A673 (cell line): Measurements from ENCODE around the gene WFDC13. TPM values are rescaled to one million over a fixed set of nuclear protein-coding genes. Genes with fewer than 3 reads are reported as not detected.

Source experiments
- BruUV-seq: library from RNA; stranded (reverse); fragments of 400-500 nt; replicated peaks from 2 replicates; lab custom pipeline; 2021; lab: Mats Ljungman, UMichigan
- CTCF ChIA-PET: fragments of 300-600 bp; sonication (Branson Sonifier 250); formaldehyde crosslinking; loops from one replicate; lab custom pipeline; 2022; ENCODE audit warnings: antibody characterized with exemption; lab: Charles Lee
- POLR2A ChIA-PET: fragments of 300-600 bp; sonication (Branson Sonifier 250); formaldehyde crosslinking; loops from one replicate; lab custom pipeline; 2022; ENCODE audit warnings: antibody characterized with exemption; ENCODE audit not compliant: low non-redundant PET; lab: Charles Lee
- DNase-seq: peaks from one replicate; pipeline ENCODE4 v3.0.0-alpha.2; 2015; ENCODE audit warnings: low spot score
- H3K27ac ChIP-seq: fragments of 200-600 bp; sonication (generic); 2 replicates; pipeline ENCODE4 v1.5.1; 2016; ENCODE audit warnings: mixed run types, low read depth, mild to moderate bottlenecking, mixed read lengths, antibody characterized with exemption, low read length; ENCODE audit not compliant: poor library complexity, severe bottlenecking
- H3K27me3 ChIP-seq: fragments of 200-600 bp; sonication (generic); replicated peaks from 2 replicates; pipeline ENCODE4 v1.6.1; 2017; ENCODE audit warnings: mixed run types, low read depth, mild to moderate bottlenecking, mixed read lengths, antibody characterized with exemption, low read length; ENCODE audit not compliant: insufficient read depth, poor library complexity
- H3K36me3 ChIP-seq: fragments of 200-600 bp; sonication (generic); 2 replicates; pipeline ENCODE4 v1.6.1; 2016; ENCODE audit warnings: mixed run types, mild to moderate bottlenecking, mixed read lengths, antibody characterized with exemption, low read length; ENCODE audit not compliant: insufficient read depth, poor library complexity, severe bottlenecking
- H3K4me1 ChIP-seq: fragments of 200-600 bp; sonication (generic); 2 replicates; pipeline ENCODE4 v1.6.1; 2017; ENCODE audit warnings: mixed run types, mild to moderate bottlenecking, mixed read lengths, antibody characterized with exemption, low read length; ENCODE audit not compliant: insufficient read depth, poor library complexity, severe bottlenecking
- H3K4me3 ChIP-seq: fragments of 200-600 bp; sonication (generic); 2 replicates; pipeline ENCODE4 v1.5.1; 2016; ENCODE audit warnings: low read depth, mixed run types, mild to moderate bottlenecking, mixed read lengths, low read length; ENCODE audit not compliant: poor library complexity, severe bottlenecking
- H3K9me3 ChIP-seq: fragments of 200-600 bp; sonication (generic); 2 replicates; pipeline ENCODE4 v1.6.1; 2016; ENCODE audit warnings: mixed run types, low read depth, mild to moderate bottlenecking, mixed read lengths, antibody characterized with exemption, low read length; ENCODE audit not compliant: poor library complexity, severe bottlenecking
- CTCF ChIP-seq: fragments of 300-800, 200-600 bp; sonication (generic); conservative IDR thresholded peaks from 2 replicates; pipeline ENCODE4 v1.5.1; 2017; ENCODE audit warnings: low read depth, mild to moderate bottlenecking, antibody characterized with exemption, low read length, moderate library complexity, mixed read lengths
- EZH2 ChIP-seq: fragments of 200-600 bp; sonication (generic); IDR thresholded peaks from 2 replicates; pipeline ENCODE4 v1.6.1; 2017; ENCODE audit warnings: borderline replicate concordance, low read depth, mild to moderate bottlenecking, mixed read lengths, antibody characterized with exemption, low read length; ENCODE audit not compliant: poor library complexity, severe bottlenecking
- intact Hi-C: fragments of 100-400 bp; cut with micrococcal nuclease; formaldehyde crosslinking; loops from one replicate; pipeline ENCODE4 v1.10.0; 2022; ENCODE audit not compliant: unreplicated experiment
- total RNA-seq: library from RNA; stranded (reverse); gene quantifications from 2 replicates; pipeline ENCODE4 v1.2.3, GENCODE V29; 2021

WFDC13 gene
- total RNA-seq, 1 experiment from 2014 or later = not detected

- no peak overlapping the region for H3K4me3 ChIP-seq
- intact Hi-C loops = no loop called here
- no peaks in the 10 kb centered on the region for H3K4me1 ChIP-seq
- DNase-seq = no peak
- BruUV-seq = no TSS peak
- H3K9me3 ChIP-seq = no peaks in the 10 kb centered on the region
- CTCF ChIA-PET = no interaction called here
- peaks cover 18% of the 10 kb centered on the region for H3K27me3 ChIP-seq
- POLR2A ChIA-PET = no interaction called here
- no peaks in the 10 kb centered on the region for H3K36me3 ChIP-seq
- no peak overlapping the region for H3K27ac ChIP-seq
- TF ChIP-seq EZH2 = no peak
Measured at GRCh38 chr20:45745015-45745414, 43.2 kb downstream of the WFDC13 start.

GRCh38 chr20:45751721-45752120 lies 49.9 kb downstream of the WFDC13 start:
- Histone ChIP-seq H3K27ac (no peak overlapping the region), H3K4me1 (no peaks in the 10 kb centered on the region), H3K27me3 (peaks cover 20% of the 10 kb centered on the region), H3K9me3 (no peaks in the 10 kb centered on the region), H3K4me3 (no peak overlapping the region), H3K36me3 (no peaks in the 10 kb centered on the region)
- POLR2A ChIA-PET = no interaction called here
- DNase-seq = no peak
- CTCF ChIA-PET = no interaction called here
- TF ChIP-seq CTCF (no peak), EZH2 (no peak)
- no TSS peak for BruUV-seq
- intact Hi-C loops = no loop called here

GRCh38 chr20:45752746-45753145 lies 50.9 kb downstream of the WFDC13 start:
- no TSS peak for BruUV-seq
- Histone ChIP-seq H3K27ac (no peak overlapping the region), H3K36me3 (no peaks in the 10 kb centered on the region), H3K4me1 (no peaks in the 10 kb centered on the region), H3K4me3 (no peak overlapping the region), H3K27me3 (peaks cover 14% of the 10 kb centered on the region), H3K9me3 (no peaks in the 10 kb centered on the region)
- ChIA-PET POLR2A (no interaction called here), CTCF (no interaction called here)
- intact Hi-C loops = no loop called here
- no peak for DNase-seq
- TF ChIP-seq CTCF (no peak), EZH2 (no peak)

- ChIA-PET CTCF (no interaction called here), POLR2A (no interaction called here)
- H3K27me3 ChIP-seq = no peaks in the 10 kb centered on the region
- TF ChIP-seq CTCF (no peak), EZH2 (no peak)
- no peak overlapping the region for H3K27ac ChIP-seq
- H3K36me3 ChIP-seq = no peaks in the 10 kb centered on the region
- no peaks in the 10 kb centered on the region for H3K4me1 ChIP-seq
- no TSS peak for BruUV-seq
- no peak for DNase-seq
- no peak overlapping the region for H3K4me3 ChIP-seq
- H3K9me3 ChIP-seq = no peaks in the 10 kb centered on the region
- intact Hi-C loops = no loop called here
Measured at GRCh38 chr20:45758096-45758495, 56.3 kb downstream of the WFDC13 start.
